Measurements from ENCODE around the gene GABRG3.

DNA sequence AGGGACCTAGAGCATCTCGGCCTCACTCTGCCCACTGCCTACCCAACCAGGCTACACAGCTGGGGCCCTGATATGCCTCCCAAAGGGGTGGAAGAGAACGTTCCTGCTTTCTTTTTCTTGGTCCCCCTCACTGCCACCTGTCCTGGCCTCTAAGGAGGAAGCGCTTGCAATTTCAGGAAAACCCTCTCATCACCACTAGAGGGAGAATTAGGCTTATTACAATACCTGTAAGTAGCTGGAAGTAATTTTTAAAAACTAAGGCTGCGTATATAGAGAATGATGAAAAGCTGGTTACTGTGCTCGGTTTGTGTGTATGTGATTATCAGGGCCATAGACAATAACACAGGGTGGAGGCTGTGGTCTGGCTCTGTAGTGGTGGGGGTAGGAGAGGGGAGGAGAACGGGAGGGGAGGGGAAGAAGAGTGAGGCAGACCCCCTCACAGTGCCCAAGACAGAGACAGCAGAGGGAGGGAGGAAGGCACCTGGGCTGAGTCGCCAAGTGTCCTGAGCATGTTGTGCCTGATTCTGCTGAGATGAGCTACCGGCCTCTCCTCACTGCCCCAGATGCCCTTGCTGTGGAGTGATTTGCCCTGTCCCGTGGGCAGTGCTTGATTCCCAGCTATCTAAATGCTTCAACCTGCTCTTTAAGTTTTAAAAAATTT is 3.3 kb downstream of the GABRG3 start:
- TF ChIP-seq, protein P1, sequence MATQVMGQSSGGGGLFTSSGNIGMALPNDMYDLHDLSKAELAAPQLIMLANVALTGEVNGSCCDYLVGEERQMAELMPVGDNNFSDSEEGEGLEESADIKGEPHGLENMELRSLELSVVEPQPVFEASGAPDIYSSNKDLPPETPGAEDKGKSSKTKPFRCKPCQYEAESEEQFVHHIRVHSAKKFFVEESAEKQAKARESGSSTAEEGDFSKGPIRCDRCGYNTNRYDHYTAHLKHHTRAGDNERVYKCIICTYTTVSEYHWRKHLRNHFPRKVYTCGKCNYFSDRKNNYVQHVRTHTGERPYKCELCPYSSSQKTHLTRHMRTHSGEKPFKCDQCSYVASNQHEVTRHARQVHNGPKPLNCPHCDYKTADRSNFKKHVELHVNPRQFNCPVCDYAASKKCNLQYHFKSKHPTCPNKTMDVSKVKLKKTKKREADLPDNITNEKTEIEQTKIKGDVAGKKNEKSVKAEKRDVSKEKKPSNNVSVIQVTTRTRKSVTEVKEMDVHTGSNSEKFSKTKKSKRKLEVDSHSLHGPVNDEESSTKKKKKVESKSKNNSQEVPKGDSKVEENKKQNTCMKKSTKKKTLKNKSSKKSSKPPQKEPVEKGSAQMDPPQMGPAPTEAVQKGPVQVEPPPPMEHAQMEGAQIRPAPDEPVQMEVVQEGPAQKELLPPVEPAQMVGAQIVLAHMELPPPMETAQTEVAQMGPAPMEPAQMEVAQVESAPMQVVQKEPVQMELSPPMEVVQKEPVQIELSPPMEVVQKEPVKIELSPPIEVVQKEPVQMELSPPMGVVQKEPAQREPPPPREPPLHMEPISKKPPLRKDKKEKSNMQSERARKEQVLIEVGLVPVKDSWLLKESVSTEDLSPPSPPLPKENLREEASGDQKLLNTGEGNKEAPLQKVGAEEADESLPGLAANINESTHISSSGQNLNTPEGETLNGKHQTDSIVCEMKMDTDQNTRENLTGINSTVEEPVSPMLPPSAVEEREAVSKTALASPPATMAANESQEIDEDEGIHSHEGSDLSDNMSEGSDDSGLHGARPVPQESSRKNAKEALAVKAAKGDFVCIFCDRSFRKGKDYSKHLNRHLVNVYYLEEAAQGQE (IDR thresholded peaks at IDR 0.05; ENCODE audit: insufficient read depth in 1 of 2, low read depth in 2 of 2, low read length in 2 of 2), result no peak
- no peak for TF ChIP-seq SIN3A (IDR thresholded peaks at IDR 0.05; ENCODE audit: borderline replicate concordance, insufficient read depth, low read length)
- no peak for TF ChIP-seq POLR2AphosphoS5 (IDR thresholded peaks at IDR 0.05; ENCODE audit: low read depth, low read length)
- TF ChIP-seq TAF1 (IDR thresholded peaks at IDR 0.05; ENCODE audit: borderline replicate concordance, insufficient read depth, low read length), result no peak

All from PFSK-1 (cell line).